ENCODE data around the gene GNG12.

DNA sequence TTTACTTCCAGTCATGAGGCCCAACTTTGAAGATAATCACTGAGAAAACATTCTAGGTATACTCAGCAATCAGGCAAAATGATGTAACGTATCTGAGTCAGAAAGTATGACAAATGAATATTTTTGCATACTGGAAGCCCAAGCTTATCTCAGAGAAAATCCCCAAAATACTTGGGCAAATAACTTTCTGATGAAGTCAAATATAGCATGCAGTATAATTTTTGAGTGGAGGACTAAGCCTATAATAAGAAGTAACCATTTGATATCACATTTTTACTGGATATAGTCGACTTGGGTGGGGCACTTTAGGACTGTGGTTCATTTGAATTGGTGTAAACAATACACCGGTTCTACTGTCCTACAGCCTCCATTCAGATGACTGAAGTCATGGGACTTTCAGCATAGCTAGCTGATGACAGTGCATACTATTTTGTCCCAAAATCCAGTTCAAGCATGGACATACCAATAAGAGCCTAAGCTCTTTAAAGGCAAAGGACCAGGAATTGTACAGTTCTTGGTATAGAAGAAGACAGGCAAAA is 150.5 kb downstream of the GNG12 start:
- TF ChIP-seq, protein P1, sequence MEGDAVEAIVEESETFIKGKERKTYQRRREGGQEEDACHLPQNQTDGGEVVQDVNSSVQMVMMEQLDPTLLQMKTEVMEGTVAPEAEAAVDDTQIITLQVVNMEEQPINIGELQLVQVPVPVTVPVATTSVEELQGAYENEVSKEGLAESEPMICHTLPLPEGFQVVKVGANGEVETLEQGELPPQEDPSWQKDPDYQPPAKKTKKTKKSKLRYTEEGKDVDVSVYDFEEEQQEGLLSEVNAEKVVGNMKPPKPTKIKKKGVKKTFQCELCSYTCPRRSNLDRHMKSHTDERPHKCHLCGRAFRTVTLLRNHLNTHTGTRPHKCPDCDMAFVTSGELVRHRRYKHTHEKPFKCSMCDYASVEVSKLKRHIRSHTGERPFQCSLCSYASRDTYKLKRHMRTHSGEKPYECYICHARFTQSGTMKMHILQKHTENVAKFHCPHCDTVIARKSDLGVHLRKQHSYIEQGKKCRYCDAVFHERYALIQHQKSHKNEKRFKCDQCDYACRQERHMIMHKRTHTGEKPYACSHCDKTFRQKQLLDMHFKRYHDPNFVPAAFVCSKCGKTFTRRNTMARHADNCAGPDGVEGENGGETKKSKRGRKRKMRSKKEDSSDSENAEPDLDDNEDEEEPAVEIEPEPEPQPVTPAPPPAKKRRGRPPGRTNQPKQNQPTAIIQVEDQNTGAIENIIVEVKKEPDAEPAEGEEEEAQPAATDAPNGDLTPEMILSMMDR (conservative IDR thresholded peaks at IDR 0.05 in 1 of 2, IDR thresholded peaks at IDR 0.05 in 1 of 2; ENCODE audit: extremely low read depth in 1 of 2, insufficient read depth in 1 of 2, low read depth in 1 of 2, low read length in 2 of 2), result no peak
- TF ChIP-seq EZH2 (IDR thresholded peaks at IDR 0.05; ENCODE audit: borderline replicate concordance, low read length), result no peak
